GM18861 (cell line): Measurements from ENCODE around the gene DIAPH3.

Experiments used
- ATAC-seq: cut with Tn5 transposase; IDR thresholded peaks from one replicate; pipeline ENCODE4 v1.9.1; 2021; ENCODE audit not compliant: unreplicated experiment

DIAPH3 gene

GRCh38 chr13:59793107-59793506, 370.6 kb downstream of the DIAPH3 start:
- ATAC-seq = no peak

DNA sequence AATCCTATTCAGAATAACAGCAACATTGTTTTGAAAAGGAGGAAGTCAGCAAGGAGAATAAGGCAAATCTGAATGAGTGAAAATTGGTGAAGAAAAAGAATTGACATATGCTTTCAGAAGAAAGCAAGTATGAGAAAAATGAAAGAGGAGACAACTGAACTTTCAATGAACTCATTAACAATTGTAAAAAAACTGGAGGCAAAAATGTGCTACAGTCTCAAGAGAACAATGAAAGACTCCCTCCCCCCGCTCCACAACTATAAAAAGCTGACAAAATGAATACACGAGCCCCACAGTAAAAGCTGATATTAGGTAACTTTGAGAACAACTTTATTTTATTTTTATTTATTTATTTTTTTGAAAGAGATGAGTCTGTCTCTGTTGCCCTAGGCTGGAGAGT, 373.1 kb downstream of the DIAPH3 start:
- no peak for ATAC-seq

GRCh38 chr13:59789558-59789957, 374.2 kb downstream of the DIAPH3 start:
- no peak for ATAC-seq

GRCh38 chr13:59787679-59788078, 376.0 kb downstream of the DIAPH3 start:
- no peak for ATAC-seq

DNA sequence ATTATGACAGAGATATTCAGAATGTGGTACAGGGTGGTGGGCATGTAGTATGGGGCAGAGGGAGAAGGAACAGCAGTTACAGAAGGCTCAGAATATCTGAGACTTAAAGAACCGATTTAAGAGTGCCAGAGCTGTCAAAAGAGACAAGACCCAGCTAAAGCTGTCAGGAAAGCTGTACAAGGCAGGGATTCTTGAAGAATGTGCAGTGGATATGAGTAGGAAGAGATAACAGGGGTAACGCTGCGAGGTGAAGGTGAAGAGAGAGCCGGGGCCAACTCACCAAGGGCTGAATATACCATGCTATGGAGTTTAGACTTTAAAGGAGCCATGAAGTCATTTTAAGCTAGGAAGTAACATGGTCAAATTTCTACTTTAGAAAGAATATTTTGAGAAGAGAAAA, 381.0 kb downstream of the DIAPH3 start:
- no peak for ATAC-seq

GRCh38 chr13:59780058-59780457, 383.7 kb downstream of the DIAPH3 start:
- no peak for ATAC-seq

- no peak for ATAC-seq
These were observed 386.6 kb downstream of the DIAPH3 start for GRCh38 chr13:59776924-59777690.

GRCh38 chr13:59774491-59774971, 389.2 kb downstream of the DIAPH3 start:
- no peak for ATAC-seq

GRCh38 chr13:59771272-59771671, 392.5 kb downstream of the DIAPH3 start:
- ATAC-seq = no peak

GRCh38 chr13:59770451-59770850, 393.3 kb downstream of the DIAPH3 start:
- ATAC-seq = no peak

DNA sequence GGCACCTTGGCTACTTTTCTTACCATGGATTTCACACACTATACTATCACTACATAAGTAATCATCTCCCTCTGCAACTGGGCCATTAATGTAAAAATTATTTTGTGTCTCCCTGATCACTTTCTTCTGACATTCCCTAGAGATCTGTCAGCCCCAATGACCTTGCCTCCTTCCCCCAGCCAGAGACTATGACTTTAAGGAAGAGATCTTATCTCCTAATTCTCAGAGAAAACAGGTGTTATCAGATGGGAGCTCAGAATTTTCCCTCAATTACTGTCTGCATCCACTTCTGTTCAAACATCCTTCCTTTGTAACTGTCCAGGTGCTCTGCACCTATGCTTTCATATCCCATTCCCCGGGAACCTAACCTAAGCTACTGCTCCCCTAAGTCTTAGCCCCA, 397.5 kb downstream of the DIAPH3 start:
- no peak for ATAC-seq

- no peak for ATAC-seq
These were observed 408.0 kb downstream of the DIAPH3 start for GRCh38 chr13:59755632-59756290.

GRCh38 chr13:59754411-59754810, 409.3 kb downstream of the DIAPH3 start:
- no peak for ATAC-seq

DNA sequence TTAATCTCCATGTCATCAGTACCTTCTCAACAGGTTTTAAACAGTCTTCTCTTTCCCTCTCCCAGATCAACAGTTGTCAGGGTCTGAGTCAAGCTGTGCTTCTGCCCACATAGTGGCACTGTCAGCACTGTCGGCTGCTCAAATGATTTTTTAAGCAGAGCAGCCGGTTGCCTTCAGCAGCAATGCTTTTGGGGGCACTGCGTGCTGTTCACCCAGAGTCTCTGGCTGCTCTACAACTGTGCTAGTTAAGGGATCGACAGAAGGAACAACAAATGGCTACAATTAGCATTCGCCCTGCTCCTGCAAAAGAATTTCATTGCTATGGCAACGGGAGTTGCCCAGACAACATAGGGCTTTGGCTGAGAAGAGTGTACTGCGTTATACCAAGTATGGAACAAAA, 412.9 kb downstream of the DIAPH3 start:
- ATAC-seq = no peak

GRCh38 chr13:59748046-59748445, 415.7 kb downstream of the DIAPH3 start:
- ATAC-seq = no peak

GRCh38 chr13:59747529-59747928, 416.2 kb downstream of the DIAPH3 start:
- ATAC-seq = peak; percentile 35

DNA sequence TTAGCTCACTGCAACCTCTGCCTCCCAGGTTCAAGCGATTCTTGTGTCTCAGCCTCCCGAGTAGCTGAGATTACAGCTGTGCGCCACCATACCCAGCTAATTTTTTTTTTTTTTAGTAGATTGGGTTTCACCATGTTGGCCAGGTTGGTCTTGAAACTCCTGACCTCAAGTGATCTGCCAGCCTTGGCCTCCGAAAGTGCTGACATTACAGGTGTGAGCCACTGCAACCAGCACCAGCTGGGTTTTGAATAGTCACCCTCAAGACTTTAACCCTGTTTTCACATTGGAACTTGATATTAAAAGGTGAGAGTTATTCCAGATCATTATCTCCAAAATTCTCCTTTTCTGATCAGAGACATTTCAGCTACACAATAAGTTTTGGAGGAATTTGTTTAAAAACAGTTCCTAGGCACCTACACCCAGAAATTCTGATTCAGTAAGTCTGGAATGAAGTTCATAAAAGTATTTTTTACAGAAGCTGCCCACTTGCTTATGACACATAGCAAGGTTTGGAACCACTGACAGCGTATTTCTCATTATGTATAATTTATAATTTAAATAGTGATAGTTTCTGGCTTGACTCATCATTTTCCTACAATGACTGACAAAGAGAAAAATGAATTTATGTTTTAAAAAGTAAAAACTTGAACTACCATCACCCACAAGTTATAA, 417.3 kb downstream of the DIAPH3 start:
- no peak for ATAC-seq

DNA sequence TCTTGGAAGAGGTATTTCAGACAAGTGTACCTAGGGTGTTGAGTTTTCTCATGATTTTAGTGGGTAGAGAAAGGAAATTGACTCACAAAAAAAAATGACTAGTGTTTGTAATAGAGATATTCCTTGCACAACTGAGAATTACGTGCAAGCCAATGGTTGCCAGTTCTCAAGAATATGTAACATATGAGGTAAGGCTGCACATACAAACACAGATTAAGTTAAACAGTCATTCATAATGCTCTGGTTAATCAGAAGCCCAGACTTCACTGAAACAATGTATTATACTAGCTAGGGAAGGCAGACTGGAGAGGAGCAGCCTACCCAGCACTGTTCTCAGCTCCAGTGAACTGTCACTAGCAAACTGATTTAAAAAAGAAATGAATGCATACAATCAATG, 418.3 kb downstream of the DIAPH3 start:
- ATAC-seq = peak; percentile 71

- ATAC-seq = peak; percentile 39
These were observed 418.9 kb downstream of the DIAPH3 start for GRCh38 chr13:59744747-59745391.

- no peak for ATAC-seq
These were observed 420.5 kb downstream of the DIAPH3 start for GRCh38 chr13:59743195-59743594.

DNA sequence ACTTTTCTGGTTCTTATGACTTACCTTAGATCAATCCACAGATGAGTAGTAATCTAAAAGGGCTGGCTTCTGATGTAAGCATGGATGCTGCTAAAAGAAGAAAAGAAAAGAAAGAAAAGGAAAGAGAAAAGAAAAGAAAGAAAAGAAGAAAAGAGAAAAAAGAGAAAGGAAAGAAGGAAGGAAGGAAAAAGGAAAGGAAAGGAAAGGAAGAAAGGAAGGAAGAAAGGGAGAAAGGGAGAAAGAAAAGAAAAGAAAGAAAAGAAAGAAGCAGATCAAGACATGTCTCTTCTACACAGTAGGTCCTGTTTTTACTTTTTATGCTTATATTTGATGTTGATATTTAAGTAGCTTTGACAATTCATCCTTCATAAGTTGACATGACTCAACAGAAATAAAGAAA, 421.3 kb downstream of the DIAPH3 start:
- no peak for ATAC-seq
